ENCODE data around the gene TCHP.

The TCHP gene

GRCh38 chr12:109902891-109903418 is 2.9 kb downstream of the TCHP start:
- H3K9me3 ChIP-seq (replicated peaks in 1 of 2; ENCODE audit: control insufficient read depth in 2 of 2, insufficient read depth in 1 of 2, low read depth in 1 of 2, low read length in 2 of 2), result no peaks in the 10 kb centered on the region
- H2AK5ac ChIP-seq (ENCODE audit: low read depth, low read length), result no peak overlapping the region
- H3K9ac ChIP-seq (ENCODE audit: low read depth, low read length, poor library complexity), result no peak overlapping the region
- no peak overlapping the region for H3K14ac ChIP-seq (ENCODE audit: low read length)
- no peak overlapping the region for H3K27ac ChIP-seq (replicated peaks; ENCODE audit: low read length)
- H2BK120ac ChIP-seq (ENCODE audit: low read depth, low read length), result no peak overlapping the region
- no peak overlapping the region for H3K4ac ChIP-seq (ENCODE audit: low read length)
- no peak overlapping the region for H3K4me3 ChIP-seq (ENCODE audit: low read length in 2 of 2)
- H2BK12ac ChIP-seq (ENCODE audit: low read length), result no peak overlapping the region
- H4K91ac ChIP-seq (ENCODE audit: low read depth, low read length, poor library complexity), result no peak overlapping the region
- DNase-seq (ENCODE audit: low spot score), result no peak
- peaks cover 3 to 5% of the 10 kb centered on the region in 2 donors for H3K4me1 ChIP-seq (ENCODE audit: control insufficient read depth in 2 of 2, insufficient read depth in 1 of 2, low read depth in 1 of 2, low read length in 2 of 2)
- peaks cover 36 to 53% of the 10 kb centered on the region in 2 donors for H3K36me3 ChIP-seq (replicated peaks in 1 of 2; ENCODE audit: control insufficient read depth in 2 of 2, insufficient read depth in 2 of 2, low read length in 2 of 2)
- no peaks in the 10 kb centered on the region for H3K79me1 ChIP-seq (ENCODE audit: low read depth, low read length)
- WGBS, 2 donors (ENCODE audit: extremely low coverage in 2 of 2, insufficient read length in 2 of 2, insufficient replicate concordance in 1 of 2), result no CpG with 5 or more reads among the region's 15 CpGs
- H2AFZ ChIP-seq (ENCODE audit: low read length), result no peak overlapping the region
- H3K23ac ChIP-seq (ENCODE audit: low read depth, low read length, poor library complexity), result no peak overlapping the region
- H4K8ac ChIP-seq (ENCODE audit: low read depth, low read length), result no peak overlapping the region
- no peak overlapping the region for H2BK15ac ChIP-seq (ENCODE audit: low read length)
- H3K4me2 ChIP-seq (ENCODE audit: insufficient read depth, low read length, poor library complexity, severe bottlenecking), result no peak overlapping the region
- no peak overlapping the region for H3K18ac ChIP-seq (ENCODE audit: low read length)
- H3K27me3 ChIP-seq (ENCODE audit: control insufficient read depth in 3 of 3, insufficient read depth in 3 of 3, low read depth in 1 of 3, low read length in 3 of 3), result peaks cover 0 to under 1% (median 0%) of the 10 kb centered on the region in 3 experiments
- H2BK5ac ChIP-seq (ENCODE audit: low read length), result no peak overlapping the region

GRCh38 chr12:109905301-109905700 is 5.2 kb downstream of the TCHP start:
- Histone ChIP-seq H4K91ac (ENCODE audit: low read depth, low read length, poor library complexity) (no peak overlapping the region), H3K4ac (ENCODE audit: low read length) (no peak overlapping the region), H3K9me3 (replicated peaks in 1 of 2; ENCODE audit: control insufficient read depth in 2 of 2, insufficient read depth in 1 of 2, low read depth in 1 of 2, low read length in 2 of 2) (no peaks in the 10 kb centered on the region), H3K4me3 (ENCODE audit: low read length in 2 of 2) (no peak overlapping the region), H2BK120ac (ENCODE audit: low read depth, low read length) (no peak overlapping the region), H3K79me1 (ENCODE audit: low read depth, low read length) (no peaks in the 10 kb centered on the region), H2AK5ac (ENCODE audit: low read depth, low read length) (no peak overlapping the region), H3K14ac (ENCODE audit: low read length) (no peak overlapping the region), H3K18ac (ENCODE audit: low read length) (no peak overlapping the region), H3K9ac (ENCODE audit: low read depth, low read length, poor library complexity) (no peak overlapping the region), H3K36me3 (replicated peaks in 1 of 2; ENCODE audit: control insufficient read depth in 2 of 2, insufficient read depth in 2 of 2, low read length in 2 of 2) (peaks cover 41 to 76% of the 10 kb centered on the region in 2 donors), H3K27ac (replicated peaks; ENCODE audit: low read length) (no peak overlapping the region), H4K8ac (ENCODE audit: low read depth, low read length) (no peak overlapping the region), H3K4me1 (ENCODE audit: control insufficient read depth in 2 of 2, insufficient read depth in 1 of 2, low read depth in 1 of 2, low read length in 2 of 2) (peaks cover 0 to 1% of the 10 kb centered on the region in 2 donors), H2BK12ac (ENCODE audit: low read length) (no peak overlapping the region), H2BK5ac (ENCODE audit: low read length) (peak overlapping the region; percentile 77), H3K27me3 (ENCODE audit: control insufficient read depth in 3 of 3, insufficient read depth in 3 of 3, low read depth in 1 of 3, low read length in 3 of 3) (no peaks in the 10 kb centered on the region), H2AFZ (ENCODE audit: low read length) (no peak overlapping the region), H2BK15ac (ENCODE audit: low read length) (no peak overlapping the region), H3K4me2 (ENCODE audit: insufficient read depth, low read length, poor library complexity, severe bottlenecking) (no peak overlapping the region), H3K23ac (ENCODE audit: low read depth, low read length, poor library complexity) (no peak overlapping the region)
- no CpG with 5 or more reads among the region's 10 CpGs for WGBS, 2 donors (ENCODE audit: extremely low coverage in 2 of 2, insufficient read length in 2 of 2, insufficient replicate concordance in 1 of 2)
- DNase-seq (ENCODE audit: low spot score), result no peak

- Histone ChIP-seq H2BK15ac (ENCODE audit: low read length) (no peak overlapping the region), H2BK5ac (ENCODE audit: low read length) (no peak overlapping the region), H3K14ac (ENCODE audit: low read length) (no peak overlapping the region), H4K8ac (ENCODE audit: low read depth, low read length) (no peak overlapping the region), H3K9ac (ENCODE audit: low read depth, low read length, poor library complexity) (no peak overlapping the region), H3K27ac (replicated peaks; ENCODE audit: low read length) (no peak overlapping the region), H3K9me3 (replicated peaks in 1 of 2; ENCODE audit: control insufficient read depth in 2 of 2, insufficient read depth in 1 of 2, low read depth in 1 of 2, low read length in 2 of 2) (no peaks in the 10 kb centered on the region), H3K36me3 (replicated peaks in 1 of 2; ENCODE audit: control insufficient read depth in 2 of 2, insufficient read depth in 2 of 2, low read length in 2 of 2) (peaks cover 45 to 97% of the 10 kb centered on the region in 2 donors), H3K27me3 (ENCODE audit: control insufficient read depth in 3 of 3, insufficient read depth in 3 of 3, low read depth in 1 of 3, low read length in 3 of 3) (no peaks in the 10 kb centered on the region), H2AK5ac (ENCODE audit: low read depth, low read length) (no peak overlapping the region), H3K18ac (ENCODE audit: low read length) (no peak overlapping the region), H3K23ac (ENCODE audit: low read depth, low read length, poor library complexity) (no peak overlapping the region), H3K4me3 (ENCODE audit: low read length in 2 of 2) (no peak overlapping the region), H4K91ac (ENCODE audit: low read depth, low read length, poor library complexity) (no peak overlapping the region), H3K4me2 (ENCODE audit: insufficient read depth, low read length, poor library complexity, severe bottlenecking) (no peak overlapping the region), H2BK120ac (ENCODE audit: low read depth, low read length) (no peak overlapping the region), H3K4ac (ENCODE audit: low read length) (no peak overlapping the region), H3K4me1 (ENCODE audit: control insufficient read depth in 2 of 2, insufficient read depth in 1 of 2, low read depth in 1 of 2, low read length in 2 of 2) (no peaks in the 10 kb centered on the region), H3K79me1 (ENCODE audit: low read depth, low read length) (no peaks in the 10 kb centered on the region), H2AFZ (ENCODE audit: low read length) (no peak overlapping the region), H2BK12ac (ENCODE audit: low read length) (no peak overlapping the region)
- no CpG with 5 or more reads among the region's 8 CpGs for WGBS, 2 donors (ENCODE audit: extremely low coverage in 2 of 2, insufficient read length in 2 of 2, insufficient replicate concordance in 1 of 2)
- DNase-seq (ENCODE audit: low spot score), result no peak
Observed at GRCh38 chr12:109910254-109910968, 10.3 kb downstream of the TCHP start.

GRCh38 chr12:109910969-109911348 is 10.9 kb downstream of the TCHP start:
- no peaks in the 10 kb centered on the region for H3K4me1 ChIP-seq (ENCODE audit: control insufficient read depth in 2 of 2, insufficient read depth in 1 of 2, low read depth in 1 of 2, low read length in 2 of 2)
- H4K91ac ChIP-seq (ENCODE audit: low read depth, low read length, poor library complexity), result no peak overlapping the region
- peaks cover 48 to 97% of the 10 kb centered on the region in 2 donors for H3K36me3 ChIP-seq (replicated peaks in 1 of 2; ENCODE audit: control insufficient read depth in 2 of 2, insufficient read depth in 2 of 2, low read length in 2 of 2)
- no peak overlapping the region for H2BK5ac ChIP-seq (ENCODE audit: low read length)
- no peak overlapping the region for H2BK15ac ChIP-seq (ENCODE audit: low read length)
- WGBS, 2 donors (ENCODE audit: extremely low coverage in 2 of 2, insufficient read length in 2 of 2, insufficient replicate concordance in 1 of 2), result no CpG with 5 or more reads among the region's 12 CpGs
- H3K79me1 ChIP-seq (ENCODE audit: low read depth, low read length), result no peaks in the 10 kb centered on the region
- H3K14ac ChIP-seq (ENCODE audit: low read length), result no peak overlapping the region
- no peak overlapping the region for H3K4me2 ChIP-seq (ENCODE audit: insufficient read depth, low read length, poor library complexity, severe bottlenecking)
- H3K18ac ChIP-seq (ENCODE audit: low read length), result no peak overlapping the region
- no peak for DNase-seq (ENCODE audit: low spot score)
- no peak overlapping the region for H3K4me3 ChIP-seq (ENCODE audit: low read length in 2 of 2)
- no peak overlapping the region for H2AFZ ChIP-seq (ENCODE audit: low read length)
- H3K4ac ChIP-seq (ENCODE audit: low read length), result no peak overlapping the region
- H3K27ac ChIP-seq (replicated peaks; ENCODE audit: low read length), result no peak overlapping the region
- H2BK120ac ChIP-seq (ENCODE audit: low read depth, low read length), result no peak overlapping the region
- no peaks in the 10 kb centered on the region for H3K27me3 ChIP-seq (ENCODE audit: control insufficient read depth in 3 of 3, insufficient read depth in 3 of 3, low read depth in 1 of 3, low read length in 3 of 3)
- peak overlapping the region; percentile 94 for H3K23ac ChIP-seq (ENCODE audit: low read depth, low read length, poor library complexity)
- no peak overlapping the region for H2BK12ac ChIP-seq (ENCODE audit: low read length)
- H4K8ac ChIP-seq (ENCODE audit: low read depth, low read length), result peak overlapping the region; percentile 90
- H3K9ac ChIP-seq (ENCODE audit: low read depth, low read length, poor library complexity), result peak overlapping the region; percentile 83
- H3K9me3 ChIP-seq (replicated peaks in 1 of 2; ENCODE audit: control insufficient read depth in 2 of 2, insufficient read depth in 1 of 2, low read depth in 1 of 2, low read length in 2 of 2), result no peaks in the 10 kb centered on the region
- H2AK5ac ChIP-seq (ENCODE audit: low read depth, low read length), result no peak overlapping the region
